ENCODE data around the gene CHRD.

Gene CHRD

GRCh38 chr3:184379358-184380184 lies at the start of gene CHRD:
CHRD (plus strand) TSS chr3:184380054; CDS start chr3:184380319, 265 bp downstream.
- Mint-ChIP-seq H3K27me3 (ENCODE audit: low read depth) (peaks cover 66% of the 10 kb centered on the region), H3K4me1 (ENCODE audit: low read depth) (no peaks in the 10 kb centered on the region), H3K36me3 (ENCODE audit: low read depth) (no peaks in the 10 kb centered on the region), H3K9me3 (no peaks in the 10 kb centered on the region), H3K27ac (no peak within 1 kb of the TSS), H3K4me3 (peak within 1 kb of the TSS; percentile 52)
- no peak for DNase-seq (ENCODE audit: low spot score)

- Mint-ChIP-seq H3K27me3 (ENCODE audit: low read depth) (no peaks in the 10 kb centered on the region), H3K36me3 (ENCODE audit: low read depth) (peaks cover 64% of the 10 kb centered on the region), H3K4me1 (ENCODE audit: low read depth) (peaks cover 46% of the 10 kb centered on the region), H3K9me3 (no peaks in the 10 kb centered on the region), H3K4me3 (no peak overlapping the region), H3K27ac (peak overlapping the region; percentile 80)
- DNase-seq (ENCODE audit: low spot score) = no peak
Observed at GRCh38 chr3:184332370-184333090, 47.3 kb upstream of the CHRD start.

- Mint-ChIP-seq H3K4me1 (ENCODE audit: low read depth) (peaks cover 52% of the 10 kb centered on the region), H3K9me3 (no peaks in the 10 kb centered on the region), H3K36me3 (ENCODE audit: low read depth) (peaks cover 59% of the 10 kb centered on the region), H3K4me3 (no peak overlapping the region), H3K27ac (peak overlapping the region; percentile 80), H3K27me3 (ENCODE audit: low read depth) (no peaks in the 10 kb centered on the region)
- DNase-seq (ENCODE audit: low spot score) = no peak
Observed at GRCh38 chr3:184333190-184333589, 46.7 kb upstream of the CHRD start.

GRCh38 chr3:184333700-184334099 lies 46.2 kb upstream of the CHRD start:
- H3K36me3 Mint-ChIP-seq (ENCODE audit: low read depth) = peaks cover 54% of the 10 kb centered on the region
- peak overlapping the region; percentile 39 for H3K4me3 Mint-ChIP-seq
- H3K4me1 Mint-ChIP-seq (ENCODE audit: low read depth) = peaks cover 50% of the 10 kb centered on the region
- no peaks in the 10 kb centered on the region for H3K9me3 Mint-ChIP-seq
- H3K27ac Mint-ChIP-seq = peak overlapping the region; percentile 80
- no peaks in the 10 kb centered on the region for H3K27me3 Mint-ChIP-seq (ENCODE audit: low read depth)
- no peak for DNase-seq (ENCODE audit: low spot score)

GRCh38 chr3:184334470-184335158 lies 45.2 kb upstream of the CHRD start:
- Mint-ChIP-seq H3K4me3 (peak overlapping the region; percentile 37), H3K9me3 (no peaks in the 10 kb centered on the region), H3K36me3 (ENCODE audit: low read depth) (peaks cover 47% of the 10 kb centered on the region), H3K27me3 (ENCODE audit: low read depth) (no peaks in the 10 kb centered on the region), H3K27ac (peak overlapping the region; percentile 80), H3K4me1 (ENCODE audit: low read depth) (peaks cover 49% of the 10 kb centered on the region)
- peak; percentile 67 for DNase-seq (ENCODE audit: low spot score)

- no peak for DNase-seq (ENCODE audit: low spot score)
- peak overlapping the region; percentile 85 for H3K27ac Mint-ChIP-seq
- H3K9me3 Mint-ChIP-seq = no peaks in the 10 kb centered on the region
- H3K4me1 Mint-ChIP-seq (ENCODE audit: low read depth) = peaks cover 49% of the 10 kb centered on the region
- peak overlapping the region; percentile 64 for H3K4me3 Mint-ChIP-seq
- peaks cover 43% of the 10 kb centered on the region for H3K36me3 Mint-ChIP-seq (ENCODE audit: low read depth)
- H3K27me3 Mint-ChIP-seq (ENCODE audit: low read depth) = no peaks in the 10 kb centered on the region
Observed at GRCh38 chr3:184335291-184335660, 44.6 kb upstream of the CHRD start.

GRCh38 chr3:184335661-184336546 lies 44.0 kb upstream of the CHRD start:
- peak; percentile 85 for DNase-seq (ENCODE audit: low spot score)
- Mint-ChIP-seq H3K9me3 (no peaks in the 10 kb centered on the region), H3K4me3 (peak overlapping the region; percentile 89), H3K4me1 (ENCODE audit: low read depth) (peaks cover 48% of the 10 kb centered on the region), H3K36me3 (ENCODE audit: low read depth) (peaks cover 40% of the 10 kb centered on the region), H3K27me3 (ENCODE audit: low read depth) (no peaks in the 10 kb centered on the region), H3K27ac (peak overlapping the region; percentile 90)

- DNase-seq (ENCODE audit: low spot score) = no peak
- H3K9me3 Mint-ChIP-seq = no peaks in the 10 kb centered on the region
- no peaks in the 10 kb centered on the region for H3K27me3 Mint-ChIP-seq (ENCODE audit: low read depth)
- H3K36me3 Mint-ChIP-seq (ENCODE audit: low read depth) = peaks cover 31% of the 10 kb centered on the region
- peak overlapping the region; percentile 89 for H3K4me3 Mint-ChIP-seq
- peaks cover 45% of the 10 kb centered on the region for H3K4me1 Mint-ChIP-seq (ENCODE audit: low read depth)
- H3K27ac Mint-ChIP-seq = peak overlapping the region; percentile 90
Observed at GRCh38 chr3:184336547-184337398, 43.1 kb upstream of the CHRD start.

GRCh38 chr3:184337399-184337714 lies 42.5 kb upstream of the CHRD start, which contains the start of gene FAM131A:
FAM131A (plus strand) TSS chr3:184337600; CDS start chr3:184337631, 31 bp downstream.
- H3K36me3 Mint-ChIP-seq (ENCODE audit: low read depth) = peaks cover 25% of the 10 kb centered on the region
- no peak for DNase-seq (ENCODE audit: low spot score)
- H3K9me3 Mint-ChIP-seq = no peaks in the 10 kb centered on the region
- H3K4me3 Mint-ChIP-seq = peak within 1 kb of the TSS; percentile 89
- H3K27me3 Mint-ChIP-seq (ENCODE audit: low read depth) = no peaks in the 10 kb centered on the region
- H3K4me1 Mint-ChIP-seq (ENCODE audit: low read depth) = peaks cover 42% of the 10 kb centered on the region
- peak within 1 kb of the TSS; percentile 90 for H3K27ac Mint-ChIP-seq

- Mint-ChIP-seq H3K27ac (no peak overlapping the region), H3K4me3 (peak overlapping the region; percentile 8), H3K9me3 (no peaks in the 10 kb centered on the region), H3K4me1 (ENCODE audit: low read depth) (peaks cover 36% of the 10 kb centered on the region), H3K36me3 (ENCODE audit: low read depth) (peaks cover 19% of the 10 kb centered on the region), H3K27me3 (ENCODE audit: low read depth) (no peaks in the 10 kb centered on the region)
- no peak for DNase-seq (ENCODE audit: low spot score)
Observed at GRCh38 chr3:184337981-184338380, 41.9 kb upstream of the CHRD start.

- no peak for DNase-seq (ENCODE audit: low spot score)
- Mint-ChIP-seq H3K27ac (no peak overlapping the region), H3K9me3 (no peaks in the 10 kb centered on the region), H3K4me3 (no peak overlapping the region), H3K36me3 (ENCODE audit: low read depth) (peaks cover 13% of the 10 kb centered on the region), H3K27me3 (ENCODE audit: low read depth) (no peaks in the 10 kb centered on the region), H3K4me1 (ENCODE audit: low read depth) (peaks cover 30% of the 10 kb centered on the region)
Observed at GRCh38 chr3:184338511-184338945, 41.3 kb upstream of the CHRD start.

- no peak for DNase-seq (ENCODE audit: low spot score)
- no peak overlapping the region for H3K4me3 Mint-ChIP-seq
- H3K27ac Mint-ChIP-seq = no peak overlapping the region
- H3K4me1 Mint-ChIP-seq (ENCODE audit: low read depth) = peaks cover 25% of the 10 kb centered on the region
- no peaks in the 10 kb centered on the region for H3K27me3 Mint-ChIP-seq (ENCODE audit: low read depth)
- H3K9me3 Mint-ChIP-seq = no peaks in the 10 kb centered on the region
- H3K36me3 Mint-ChIP-seq (ENCODE audit: low read depth) = peaks cover 9% of the 10 kb centered on the region
Observed at GRCh38 chr3:184339001-184339400, 40.9 kb upstream of the CHRD start.
